Stomach (tissue), 9 donors: ENCODE measurements around the gene MAN1A1. TPM values are rescaled to one million over a fixed set of nuclear protein-coding genes. Genes with fewer than 3 reads are reported as not detected.

ENCODE experiments used
- DNase-seq, 2 donors: peaks; one replicate each; pipeline versions ENCODE4 v3.0.0 to v3.0.0-alpha.2; 2013 to 2019
- H3K27ac ChIP-seq, 5 donors: fragments of 200-600 bp in 4 of 5; sonication (generic) in 4 of 5; one replicate each; pipeline ENCODE4 v1.5.1; 2013 to 2019; ENCODE audit warnings: mild to moderate bottlenecking in 1 of 5, moderate library complexity in 1 of 5
- H3K27me3 ChIP-seq, 3 donors: fragments of 200-600 bp; sonication (generic); one replicate each; pipeline ENCODE4 v1.5.1; 2017 to 2019; ENCODE audit warnings: mixed run types in 1 of 3
- H3K36me3 ChIP-seq, 4 donors: fragments of 200-600 bp; sonication (generic); 1 replicate in 3 of 4; 2 replicates in 1 of 4; pipeline ENCODE4 v1.5.1; 2016 to 2019
- H3K4me1 ChIP-seq, 4 donors: fragments of 200-600 bp; sonication (generic); one replicate each; pipeline ENCODE4 v1.5.1; 2016 to 2019
- H3K4me3 ChIP-seq, 4 donors: fragments of 200-600 bp; sonication (generic) in 3 of 4; one replicate each; pipeline ENCODE4 v1.5.1; 2016 to 2019; ENCODE audit warnings: mild to moderate bottlenecking in 1 of 4
- H3K9me3 ChIP-seq, 4 donors: fragments of 200-600 bp; sonication (generic); one replicate each; pipeline ENCODE4 v1.5.1; 2016 to 2019
- EP300 ChIP-seq: sonication (generic); formaldehyde crosslinking; IDR thresholded peaks from one replicate; pipeline ENCODE4 v1.6.1; 2017; ENCODE audit warnings: antibody characterized with exemption
- POLR2A ChIP-seq, 4 donors: fragments of 450-650 bp; IDR thresholded peaks; one replicate each; pipeline ENCODE4 v1.6.1; 2016; ENCODE audit warnings: antibody characterized with exemption in 4 of 4, control low read depth in 2 of 4, mild to moderate bottlenecking in 1 of 4, moderate library complexity in 1 of 4
- POLR2AphosphoS5 ChIP-seq, 3 donors: sonication (generic); formaldehyde crosslinking; IDR thresholded peaks; one replicate each; pipeline ENCODE4 v1.6.1; 2016; ENCODE audit warnings: antibody characterized with exemption in 3 of 3
- WGBS, 5 donors: extraction: QIAGEN DNeasy Blood & Tissue Kit in 3 of 5; methylation state at CpG; one replicate each; pipeline versions ENCODE4 v1.1.5 to v1.1.7; 2013 to 2018; 5-methylcytosine and 5-hydroxymethylcytosine counted together
- intact Hi-C: fragments of 100-400 bp; cut with DNase I; formaldehyde crosslinking; loops from one replicate; pipeline ENCODE4 v1.15.1; 2023; ENCODE audit warnings: low total_unique reads
- polyA plus RNA-seq, 3 donors: library from polyadenylated mRNA; stranded (reverse); fragments of 200-250 nt; gene quantifications; one replicate each; pipeline ENCODE4 v1.2.3, GENCODE V29; 2013
- total RNA-seq, 5 donors: library from RNA; depleted of rRNA; stranded (reverse); fragments of >200 nt; gene quantifications; one replicate each; pipeline versions ENCODE4 v1.1.0 to v1.2.3, GENCODE V29; 2014 to 2016
- TF ChIP-seq, protein P1 (sequence below), 7 experiments: fragments of 450-650 bp in 4 of 7; fragments of 200-600 bp in 3 of 7; sonication (generic) in 3 of 7; IDR thresholded peaks; one replicate each; pipeline ENCODE4 v1.5.1; 2016 to 2019; ENCODE audit warnings: antibody characterized with exemption in 7 of 7, control low read depth in 2 of 7, mild to moderate bottlenecking in 1 of 7
- donor health status: healthy with polysubstance abuse.
- donor health status: Bipolar disorder and iron deficiency.
- donor health status: healthy.

MAN1A1 gene
- total and polyA plus RNA-seq, 8 donors = 8.0 to 132 (median 47.9) TPM

- WGBS, 5 donors = 48 to 84% (median 55%) methylated on average over 4 of the region's 4 CpGs
- H3K36me3 ChIP-seq = peaks cover 0 to 21% (median 18%) of the 10 kb centered on the region in 4 donors
- DNase-seq = no peak
- H3K27ac ChIP-seq = no peak overlapping the region
- no peaks in the 10 kb centered on the region for H3K27me3 ChIP-seq
- H3K4me3 ChIP-seq = no peak overlapping the region
- intact Hi-C loops = no loop called here
- no peak for TF ChIP-seq POLR2A (IDR thresholded peaks at IDR 0.05)
- no peak for TF ChIP-seq POLR2AphosphoS5 (IDR thresholded peaks at IDR 0.05)
- no peak for TF ChIP-seq EP300
- TF ChIP-seq, protein P1, sequence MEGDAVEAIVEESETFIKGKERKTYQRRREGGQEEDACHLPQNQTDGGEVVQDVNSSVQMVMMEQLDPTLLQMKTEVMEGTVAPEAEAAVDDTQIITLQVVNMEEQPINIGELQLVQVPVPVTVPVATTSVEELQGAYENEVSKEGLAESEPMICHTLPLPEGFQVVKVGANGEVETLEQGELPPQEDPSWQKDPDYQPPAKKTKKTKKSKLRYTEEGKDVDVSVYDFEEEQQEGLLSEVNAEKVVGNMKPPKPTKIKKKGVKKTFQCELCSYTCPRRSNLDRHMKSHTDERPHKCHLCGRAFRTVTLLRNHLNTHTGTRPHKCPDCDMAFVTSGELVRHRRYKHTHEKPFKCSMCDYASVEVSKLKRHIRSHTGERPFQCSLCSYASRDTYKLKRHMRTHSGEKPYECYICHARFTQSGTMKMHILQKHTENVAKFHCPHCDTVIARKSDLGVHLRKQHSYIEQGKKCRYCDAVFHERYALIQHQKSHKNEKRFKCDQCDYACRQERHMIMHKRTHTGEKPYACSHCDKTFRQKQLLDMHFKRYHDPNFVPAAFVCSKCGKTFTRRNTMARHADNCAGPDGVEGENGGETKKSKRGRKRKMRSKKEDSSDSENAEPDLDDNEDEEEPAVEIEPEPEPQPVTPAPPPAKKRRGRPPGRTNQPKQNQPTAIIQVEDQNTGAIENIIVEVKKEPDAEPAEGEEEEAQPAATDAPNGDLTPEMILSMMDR (IDR thresholded peaks at IDR 0.05) = no peak
- H3K9me3 ChIP-seq = no peaks in the 10 kb centered on the region
- peaks cover 0 to 37% (median 15%) of the 10 kb centered on the region in 4 donors for H3K4me1 ChIP-seq
Measured at GRCh38 chr6:119306396-119306968, 43.1 kb downstream of the MAN1A1 start.

DNA sequence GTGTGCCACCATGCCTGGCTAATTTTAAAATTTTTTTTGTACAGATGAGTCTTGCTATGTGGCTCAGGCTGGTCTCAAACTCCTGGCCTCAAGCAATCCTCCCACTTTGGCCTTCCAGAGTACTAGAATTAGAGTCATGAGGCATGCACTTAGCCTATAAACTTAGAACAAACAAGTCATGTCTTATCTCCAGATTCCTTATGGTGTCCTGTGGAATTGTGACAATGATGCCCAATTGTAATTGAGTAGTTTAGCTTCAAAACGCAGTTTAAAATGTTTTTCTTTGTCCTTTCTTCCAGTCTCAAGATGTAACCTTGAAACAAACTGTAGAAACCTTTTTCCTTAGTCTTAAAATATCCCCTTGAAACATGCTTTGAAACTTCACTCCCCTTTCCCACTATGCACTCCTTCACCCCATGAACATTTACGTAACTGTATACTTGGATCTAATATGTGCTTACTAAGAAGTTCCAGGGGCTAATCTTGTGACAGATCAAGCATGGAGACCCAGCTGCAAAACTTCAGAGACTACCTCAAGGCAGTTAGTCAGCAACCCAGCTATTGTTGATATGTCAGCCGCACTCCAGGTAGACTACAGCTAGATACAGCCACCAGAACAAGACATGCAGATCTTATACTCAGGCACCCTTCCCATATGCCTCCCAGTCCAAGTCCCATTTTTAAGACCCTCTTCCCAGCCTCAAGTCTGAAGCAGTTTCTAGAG is 46.2 kb downstream of the MAN1A1 start:
- no peaks in the 10 kb centered on the region for H3K9me3 ChIP-seq
- H3K27ac ChIP-seq = no peak overlapping the region
- no peaks in the 10 kb centered on the region for H3K27me3 ChIP-seq
- TF ChIP-seq POLR2A (IDR thresholded peaks at IDR 0.05) = no peak
- TF ChIP-seq EP300 = no peak
- TF ChIP-seq, protein P1 (IDR thresholded peaks at IDR 0.05) = no peak
- no peak for TF ChIP-seq POLR2AphosphoS5 (IDR thresholded peaks at IDR 0.05)
- DNase-seq = no peak
- WGBS, 5 donors = 90 to 95% (median 93%) methylated on average over 3 of the region's 3 CpGs
- intact Hi-C loops = no loop called here
- H3K4me3 ChIP-seq = no peak overlapping the region
- H3K36me3 ChIP-seq = peaks cover 0 to 39% (median 29%) of the 10 kb centered on the region in 4 donors
- peaks cover 0 to 6% (median 5%) of the 10 kb centered on the region in 4 donors for H3K4me1 ChIP-seq

GRCh38 chr6:119301429-119301828 is 48.1 kb downstream of the MAN1A1 start:
- Histone ChIP-seq H3K4me3 (no peak overlapping the region), H3K27ac (no peak overlapping the region), H3K4me1 (peaks cover 0 to 9% (median 3%) of the 10 kb centered on the region in 4 donors), H3K27me3 (no peaks in the 10 kb centered on the region), H3K9me3 (no peaks in the 10 kb centered on the region), H3K36me3 (peaks cover 0 to 37% (median 27%) of the 10 kb centered on the region in 4 donors)
- no peak for DNase-seq
- intact Hi-C loops = no loop called here
- 91 to 98% (median 94%) methylated on average over 1 of the region's 1 CpG for WGBS, 5 donors
- TF ChIP-seq POLR2A (IDR thresholded peaks at IDR 0.05) (no peak), POLR2AphosphoS5 (IDR thresholded peaks at IDR 0.05) (no peak), EP300 (no peak)
- TF ChIP-seq, protein P1 (IDR thresholded peaks at IDR 0.05) = no peak

- no peak overlapping the region for H3K4me3 ChIP-seq
- no peak for DNase-seq
- TF ChIP-seq EP300 (no peak), POLR2AphosphoS5 (IDR thresholded peaks at IDR 0.05) (no peak)
- no peaks in the 10 kb centered on the region for H3K27me3 ChIP-seq
- H3K4me1 ChIP-seq = peaks cover 0 to 25% (median 14%) of the 10 kb centered on the region in 4 donors
- 89 to 100% (median 100%) methylated on average over 2 of the region's 2 CpGs for WGBS, 5 donors
- H3K27ac ChIP-seq = no peak overlapping the region
- H3K36me3 ChIP-seq = peaks cover 0 to 27% (median 15%) of the 10 kb centered on the region in 4 donors
- H3K9me3 ChIP-seq = no peaks in the 10 kb centered on the region
- intact Hi-C loops = no loop called here
Measured at GRCh38 chr6:119299694-119300093, 49.9 kb downstream of the MAN1A1 start.

DNA sequence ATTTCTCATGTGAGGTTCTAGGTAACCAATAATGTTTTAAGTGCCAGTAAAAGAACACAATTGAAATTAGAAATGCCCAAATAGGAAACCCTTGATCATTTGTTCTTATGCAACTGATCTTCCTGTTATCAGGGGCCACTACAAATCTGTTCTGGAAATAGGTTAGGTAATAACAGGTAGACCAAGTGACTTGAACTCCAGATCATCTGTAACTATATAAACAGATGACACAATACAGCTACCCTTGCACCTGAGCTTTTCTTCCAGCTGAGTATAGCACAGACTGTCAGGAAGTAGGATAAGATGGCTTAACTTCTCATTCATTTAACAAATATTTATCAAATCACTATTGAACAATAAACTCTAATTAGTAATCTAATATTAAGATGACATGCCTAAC is 52.5 kb downstream of the MAN1A1 start:
- no peak for DNase-seq
- TF ChIP-seq, protein P1 (IDR thresholded peaks at IDR 0.05) = no peak
- no peak for TF ChIP-seq EP300
- TF ChIP-seq POLR2AphosphoS5 (IDR thresholded peaks at IDR 0.05) = no peak
- no peak for TF ChIP-seq POLR2A (IDR thresholded peaks at IDR 0.05)

More for the DNA sequence above, 52.5 kb downstream of the MAN1A1 start:
- H3K4me1 ChIP-seq = peaks cover 0 to 25% (median 14%) of the 10 kb centered on the region in 4 donors
- no peaks in the 10 kb centered on the region for H3K27me3 ChIP-seq
- H3K9me3 ChIP-seq = no peaks in the 10 kb centered on the region
- H3K36me3 ChIP-seq = peaks cover 0 to 27% (median 15%) of the 10 kb centered on the region in 4 donors
- H3K27ac ChIP-seq = no peak overlapping the region
- no peak overlapping the region for H3K4me3 ChIP-seq
- intact Hi-C loops = no loop called here
